Peyer's patch (tissue), 4 donors: ENCODE results near the gene SETD4.

Experiments
- POLR2A ChIP-seq, 2 donors: fragments of 450-650 bp; IDR thresholded peaks; one replicate each; pipeline ENCODE4 v1.5.1; 2017; ENCODE audit warnings: antibody characterized with exemption in 2 of 2, mild to moderate bottlenecking in 2 of 2, moderate library complexity in 2 of 2
- TF ChIP-seq, protein P1 (sequence below), 6 experiments: fragments of 450-650 bp in 4 of 6; fragments of 200-600 bp in 2 of 6; sonication (generic) in 1 of 6; IDR thresholded peaks; one replicate each; pipeline ENCODE4 v1.5.1; 2017 to 2019; ENCODE audit warnings: antibody characterized with exemption in 6 of 6, mild to moderate bottlenecking in 3 of 6, moderate library complexity in 1 of 6

DNA sequence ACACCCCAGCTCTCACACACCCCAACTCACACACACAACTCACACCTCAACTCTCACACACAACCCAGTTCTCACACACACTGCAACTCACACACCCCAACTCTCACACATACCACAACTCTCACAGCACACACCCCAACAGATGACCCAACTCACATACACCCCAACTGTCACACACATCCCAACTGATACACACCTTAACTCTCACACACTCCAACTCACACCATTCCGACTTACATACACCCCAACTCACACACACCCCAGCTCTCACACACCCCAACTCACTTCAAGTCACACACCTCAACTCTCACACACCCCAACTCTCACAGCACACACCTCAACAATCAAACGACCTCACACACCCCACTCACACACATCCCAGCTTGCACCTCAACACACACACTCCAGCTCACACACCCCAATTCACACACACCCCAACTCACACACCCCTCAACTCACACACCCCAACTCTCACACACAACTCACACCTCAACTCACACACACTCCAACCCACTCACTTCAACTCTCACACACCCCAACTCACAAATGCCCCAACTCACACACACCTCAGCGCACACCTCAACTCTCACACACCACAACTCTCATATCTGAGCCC is 66.3 kb downstream of the SETD4 start:
- TF ChIP-seq, protein P1, sequence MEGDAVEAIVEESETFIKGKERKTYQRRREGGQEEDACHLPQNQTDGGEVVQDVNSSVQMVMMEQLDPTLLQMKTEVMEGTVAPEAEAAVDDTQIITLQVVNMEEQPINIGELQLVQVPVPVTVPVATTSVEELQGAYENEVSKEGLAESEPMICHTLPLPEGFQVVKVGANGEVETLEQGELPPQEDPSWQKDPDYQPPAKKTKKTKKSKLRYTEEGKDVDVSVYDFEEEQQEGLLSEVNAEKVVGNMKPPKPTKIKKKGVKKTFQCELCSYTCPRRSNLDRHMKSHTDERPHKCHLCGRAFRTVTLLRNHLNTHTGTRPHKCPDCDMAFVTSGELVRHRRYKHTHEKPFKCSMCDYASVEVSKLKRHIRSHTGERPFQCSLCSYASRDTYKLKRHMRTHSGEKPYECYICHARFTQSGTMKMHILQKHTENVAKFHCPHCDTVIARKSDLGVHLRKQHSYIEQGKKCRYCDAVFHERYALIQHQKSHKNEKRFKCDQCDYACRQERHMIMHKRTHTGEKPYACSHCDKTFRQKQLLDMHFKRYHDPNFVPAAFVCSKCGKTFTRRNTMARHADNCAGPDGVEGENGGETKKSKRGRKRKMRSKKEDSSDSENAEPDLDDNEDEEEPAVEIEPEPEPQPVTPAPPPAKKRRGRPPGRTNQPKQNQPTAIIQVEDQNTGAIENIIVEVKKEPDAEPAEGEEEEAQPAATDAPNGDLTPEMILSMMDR (IDR thresholded peaks at IDR 0.05): no peak
- TF ChIP-seq POLR2A (IDR thresholded peaks at IDR 0.05): no peak
